HG03457 (cell line): ENCODE results near the gene ASIC1.
"Not testable (repeated sequence)": the region's sequence is repeated elsewhere in the genome, so short reads cannot be mapped to it uniquely, and the experiment has no call there.

Source experiments
- ATAC-seq: cut with Tn5 transposase; IDR thresholded peaks from one replicate; pipeline ENCODE4 v1.9.1; 2021; ENCODE audit warnings: moderate number of reproducible peaks; ENCODE audit not compliant: unreplicated experiment

The ASIC1 gene

DNA sequence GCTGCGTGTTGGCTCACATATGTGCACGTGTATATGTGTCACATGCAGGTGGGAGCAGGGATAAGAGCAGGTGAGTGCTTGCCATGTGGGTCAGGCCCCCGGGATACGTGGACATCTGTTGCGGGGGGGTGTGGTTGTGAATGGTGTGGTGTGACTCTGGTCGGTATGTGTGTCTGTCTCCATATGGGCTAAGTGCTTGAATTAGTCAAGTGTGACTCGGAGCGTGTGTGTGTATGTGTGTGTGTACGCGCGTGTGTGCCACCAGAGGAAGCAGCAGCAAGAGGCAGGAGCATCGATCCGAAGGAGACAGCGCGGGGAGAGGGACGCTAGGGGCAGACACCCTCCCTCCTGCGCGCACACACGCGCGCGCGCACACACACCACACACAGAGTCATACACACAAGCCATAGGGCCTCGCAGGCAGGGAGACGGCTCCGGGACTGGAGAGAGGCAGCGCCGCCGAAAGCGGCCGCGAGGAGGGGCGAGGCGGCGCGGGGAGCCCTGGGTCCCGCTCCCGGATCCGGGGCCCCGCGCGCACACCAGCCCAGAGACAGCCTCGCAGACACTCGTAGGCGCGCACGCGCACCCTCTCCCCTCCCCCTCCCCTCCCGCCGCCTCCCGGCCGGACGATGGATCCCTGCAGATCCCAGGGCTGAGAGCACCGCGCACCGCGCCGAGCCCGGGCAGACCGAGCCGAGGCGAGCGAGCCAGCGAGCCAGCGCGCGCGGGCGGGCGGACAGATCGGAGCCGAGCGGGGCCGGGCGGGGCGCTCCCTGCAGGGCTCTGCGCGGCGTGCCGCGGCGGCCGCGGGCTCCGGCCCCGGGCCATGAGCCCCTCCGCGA is at the start of gene ASIC1:
TSS of gene ASIC1 (plus strand) at position 597 of the 842 bp plus-strand sequence. CDS start 1,171 bp downstream, outside the sequence.
- no peak for ATAC-seq

DNA sequence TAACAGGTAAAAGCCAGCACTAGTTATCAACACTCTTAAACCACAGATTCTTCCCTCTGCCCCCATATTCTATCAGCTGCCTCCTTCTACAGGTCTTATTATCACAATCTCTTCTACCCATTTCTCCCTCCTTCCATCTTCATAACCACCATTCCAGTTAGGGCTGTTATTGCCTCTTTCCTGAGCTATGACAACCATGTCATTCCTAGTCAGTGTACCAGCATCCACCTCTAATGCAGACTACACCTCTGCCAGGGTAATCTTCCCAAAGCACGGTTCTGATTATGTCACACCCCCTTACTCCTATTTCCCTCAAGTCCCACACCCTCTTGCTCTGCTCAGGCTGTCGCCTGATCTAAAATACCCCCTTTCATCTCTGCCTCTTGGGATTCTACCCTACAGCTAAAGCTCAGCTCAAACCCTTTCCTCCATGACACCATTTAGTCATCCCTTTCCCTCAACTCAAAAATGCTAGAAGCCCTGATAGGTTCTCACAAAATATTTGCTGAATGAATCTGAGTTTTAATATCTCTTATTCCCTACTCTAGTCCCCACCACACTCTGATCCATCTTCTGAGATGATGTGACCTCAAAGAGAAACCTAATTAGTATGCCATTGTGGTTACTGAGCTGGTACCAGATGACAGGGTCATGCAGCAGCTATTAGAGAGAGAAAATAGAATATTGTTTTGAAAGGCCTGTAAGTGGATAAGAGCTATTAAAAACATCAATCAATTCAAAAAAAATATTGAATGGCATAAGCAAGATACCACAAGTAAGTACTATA is 43.8 kb upstream of the ASIC1 start:
- no peak for ATAC-seq

GRCh38 chr12:50014342-50014741 is 43.1 kb upstream of the ASIC1 start:
- no peak for ATAC-seq

DNA sequence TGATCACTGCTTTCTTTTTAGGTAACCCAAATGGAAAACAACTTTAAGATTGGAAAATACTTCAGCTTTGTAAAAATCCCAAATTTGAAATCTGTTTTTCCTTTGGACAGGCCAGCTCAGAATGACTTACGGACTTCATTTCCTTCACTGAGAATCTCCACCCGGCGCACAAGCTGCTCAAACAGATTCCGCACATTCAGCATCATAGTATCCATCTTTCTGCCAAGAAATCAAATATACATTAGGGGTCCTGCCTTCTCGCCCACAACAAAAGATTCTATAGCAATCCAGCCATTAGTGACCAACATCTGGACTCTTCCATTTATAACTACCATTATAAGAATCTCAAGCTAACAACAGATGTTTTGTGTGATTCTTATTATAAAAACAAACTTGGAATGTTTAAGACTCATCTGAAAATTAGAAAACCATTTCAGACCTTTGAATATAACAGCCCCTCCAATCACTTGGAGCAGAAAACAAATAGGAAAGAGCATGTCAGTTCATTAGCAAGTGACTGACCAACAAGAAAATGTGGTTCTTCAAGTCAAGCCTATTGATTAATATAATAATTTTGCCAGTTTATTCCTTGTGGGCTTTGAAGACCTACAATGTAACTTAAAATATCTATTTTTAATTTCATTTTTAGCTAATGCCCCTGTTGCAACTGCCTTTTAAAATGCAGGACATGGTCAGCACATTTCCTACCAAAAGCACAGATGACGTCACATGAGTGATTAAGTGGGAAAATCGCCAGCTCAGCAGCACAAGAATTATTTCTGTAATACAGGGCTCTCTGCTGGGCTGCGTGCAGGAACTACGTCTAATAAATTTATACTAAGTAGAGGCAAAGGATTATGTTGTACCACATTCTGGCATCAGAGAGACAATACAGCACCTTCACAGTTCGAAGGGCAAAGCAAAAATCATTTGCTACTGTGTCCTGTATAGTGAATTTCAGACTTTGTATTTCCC is 40.6 kb upstream of the ASIC1 start:
- ATAC-seq, result no peak

- ATAC-seq, result no peak
These were observed 39.8 kb upstream of the ASIC1 start for GRCh38 chr12:50017641-50018040.

DNA sequence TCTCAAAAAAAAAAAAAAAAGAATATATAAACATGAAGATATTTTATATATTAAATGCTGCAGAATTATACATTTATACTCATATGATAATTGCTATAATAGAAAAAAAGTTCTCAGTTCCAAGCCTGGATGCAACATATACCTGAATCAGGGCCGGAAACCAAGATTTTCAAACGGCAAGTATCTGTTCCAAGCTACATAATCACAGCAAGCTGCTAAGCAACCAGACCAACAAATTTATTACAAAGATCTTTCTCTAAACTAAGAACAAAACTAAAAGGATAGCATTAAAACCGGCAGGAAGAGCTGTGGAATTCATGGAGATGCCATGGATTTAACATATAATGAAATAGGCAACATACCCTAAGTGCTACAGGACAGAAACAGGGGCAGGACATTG is 39.2 kb upstream of the ASIC1 start:
- no peak for ATAC-seq

DNA sequence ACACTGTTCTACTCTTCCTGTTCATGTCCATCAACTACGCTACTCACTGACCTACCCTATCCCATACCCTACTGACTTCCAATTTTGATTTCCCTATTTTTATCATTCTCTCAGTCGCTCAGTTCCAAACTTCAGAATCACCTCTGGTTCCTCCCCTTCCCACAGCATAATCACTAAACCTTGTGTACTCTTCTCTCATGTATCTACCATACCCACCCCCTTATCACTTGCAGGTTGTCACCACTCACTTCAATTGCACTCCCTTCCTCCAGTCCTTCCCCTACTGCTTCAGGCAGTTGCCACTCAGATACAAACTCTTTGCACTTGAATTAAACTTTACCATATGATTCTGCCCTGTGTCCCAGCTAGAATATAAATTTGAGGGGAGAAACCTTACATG is 38.4 kb upstream of the ASIC1 start:
- no peak for ATAC-seq

DNA sequence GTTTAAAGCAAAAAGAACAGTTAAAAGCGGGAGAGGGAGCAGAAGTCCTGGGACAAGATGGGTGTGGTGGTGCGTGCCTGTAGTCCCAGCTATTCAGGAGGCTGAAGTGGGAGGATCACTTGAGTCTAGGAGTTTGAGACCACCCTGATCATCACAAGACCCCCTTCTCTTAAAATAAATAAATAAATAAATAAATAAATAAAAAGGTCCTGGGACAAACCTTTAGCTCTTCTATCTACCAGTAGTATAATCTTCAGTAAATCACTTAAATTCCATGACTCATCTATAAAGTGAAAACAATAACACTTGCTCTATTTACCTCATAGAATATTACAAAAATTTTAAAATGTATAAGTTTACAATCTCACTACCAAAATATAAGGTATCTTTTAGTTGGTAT is 37.9 kb upstream of the ASIC1 start:
- ATAC-seq, result no peak

DNA sequence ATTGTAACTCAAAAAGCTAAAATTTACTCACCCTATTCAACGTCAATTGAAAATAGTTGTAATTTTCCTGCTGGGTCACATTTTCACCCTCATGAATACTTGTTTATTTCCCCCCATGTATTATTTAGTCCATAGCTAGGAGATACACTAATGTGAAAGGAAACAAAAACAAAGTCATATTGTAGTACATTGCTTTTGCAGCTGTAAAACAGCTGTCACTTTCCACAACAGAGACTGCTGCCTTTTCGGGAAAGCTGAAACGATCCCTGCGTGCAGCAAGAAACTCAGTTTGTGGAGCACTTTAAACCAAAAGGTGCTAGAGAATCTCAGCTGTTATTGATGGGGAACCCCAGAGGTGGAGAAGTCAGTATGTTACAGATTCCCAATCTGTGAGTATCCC is 36.4 kb upstream of the ASIC1 start:
- no peak for ATAC-seq

DNA sequence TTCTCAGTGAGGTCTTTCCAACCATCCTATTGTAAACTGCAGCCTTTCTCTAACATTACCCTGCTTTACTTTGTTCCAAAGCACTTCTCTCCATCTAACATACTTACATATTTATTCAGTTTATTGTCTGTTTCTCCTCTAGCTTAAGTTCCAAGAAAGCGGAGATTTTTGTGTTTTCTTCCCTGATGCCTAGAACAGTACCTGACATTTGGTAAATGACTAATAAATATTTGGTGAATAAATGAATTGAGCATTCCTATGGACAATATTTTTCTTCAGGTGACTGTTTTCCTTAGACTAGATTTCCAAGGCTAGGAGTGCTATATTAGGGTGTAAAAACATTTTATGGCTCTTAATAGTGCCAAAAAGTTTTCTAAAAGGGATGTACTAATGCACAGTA is 34.5 kb upstream of the ASIC1 start:
- no peak for ATAC-seq

DNA sequence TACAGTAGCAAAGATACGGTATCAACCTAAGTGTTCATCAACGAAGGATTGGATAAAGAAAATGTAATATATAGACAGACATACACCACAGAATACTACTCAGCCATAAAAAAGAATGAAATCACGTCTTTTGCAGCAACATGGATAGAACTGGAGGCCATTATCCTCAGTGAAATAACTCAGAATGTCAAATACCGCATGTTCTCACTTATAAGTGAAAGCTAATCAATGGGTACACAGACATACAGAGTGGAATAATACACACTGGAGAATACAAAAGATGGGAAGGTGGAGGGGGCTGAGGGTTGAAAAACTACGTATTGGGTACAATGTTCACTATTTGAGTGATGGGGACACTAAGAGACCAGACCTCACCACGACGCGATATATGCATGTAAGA is 33.2 kb upstream of the ASIC1 start:
- no peak for ATAC-seq

DNA sequence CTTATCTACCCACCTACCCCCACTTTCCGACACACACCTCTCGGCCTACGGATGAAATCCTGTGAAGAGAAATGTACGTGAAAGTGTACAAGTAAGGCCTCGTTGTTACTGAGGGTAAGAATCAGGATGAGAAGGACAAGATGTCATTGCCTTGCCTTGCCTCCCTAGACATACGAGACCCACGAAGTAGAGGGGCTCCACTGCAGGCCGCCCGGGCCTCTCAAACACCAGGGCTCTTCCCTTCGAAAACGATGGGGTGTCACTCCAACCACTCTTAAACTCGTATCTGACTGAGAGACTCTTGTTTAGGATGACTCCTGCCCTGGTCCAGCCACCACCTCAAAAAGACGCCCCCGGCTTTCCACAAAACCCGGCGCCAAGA is 32.6 kb upstream of the ASIC1 start:
- ATAC-seq, result no peak

DNA sequence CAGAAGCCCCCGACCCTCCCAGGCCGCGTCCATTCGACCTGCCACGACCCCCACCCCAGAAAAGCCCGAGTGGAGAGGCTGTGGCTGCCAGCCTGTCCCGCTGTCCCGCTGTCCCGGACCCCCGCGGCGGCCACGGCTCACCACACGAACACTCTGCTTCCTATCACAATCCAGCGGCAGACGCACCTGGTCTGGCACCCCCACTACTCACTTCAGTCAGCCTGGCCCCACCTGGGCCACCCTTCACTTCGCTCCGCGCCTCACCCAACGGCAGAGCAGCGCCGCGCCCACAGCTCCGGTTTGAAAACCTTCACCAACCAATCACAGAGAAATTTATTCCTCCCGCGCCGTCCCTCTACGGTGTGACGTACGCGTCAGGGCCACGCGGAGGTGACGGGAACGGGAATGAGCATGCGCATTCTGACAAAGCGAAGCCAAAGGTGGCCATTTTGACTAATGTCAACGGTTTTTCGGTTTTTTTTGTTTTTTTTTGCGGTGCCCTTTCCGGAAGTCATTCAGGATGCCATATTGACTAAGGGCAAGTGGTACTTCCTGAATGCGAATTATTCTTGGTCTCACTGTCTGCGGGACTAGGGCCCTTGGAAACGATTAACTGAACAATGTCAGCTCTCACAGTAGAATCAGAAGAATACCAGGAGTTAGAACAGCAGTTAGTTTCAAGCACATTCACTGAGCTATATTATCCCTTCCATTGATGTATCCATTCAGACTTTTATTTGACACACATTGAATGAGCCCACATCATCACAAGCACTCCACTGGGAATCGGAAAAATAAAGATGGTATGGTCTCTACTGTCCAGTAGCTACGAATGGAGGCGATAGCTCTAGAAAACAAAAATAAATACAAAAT is 32.0 kb upstream of the ASIC1 start, which contains the start of gene RACGAP1:
TSS of gene RACGAP1 (minus strand) at position 308 of the 873 bp plus-strand sequence. CDS start 8,779 bp downstream, outside the sequence.
- peak; percentile 93 for ATAC-seq

DNA sequence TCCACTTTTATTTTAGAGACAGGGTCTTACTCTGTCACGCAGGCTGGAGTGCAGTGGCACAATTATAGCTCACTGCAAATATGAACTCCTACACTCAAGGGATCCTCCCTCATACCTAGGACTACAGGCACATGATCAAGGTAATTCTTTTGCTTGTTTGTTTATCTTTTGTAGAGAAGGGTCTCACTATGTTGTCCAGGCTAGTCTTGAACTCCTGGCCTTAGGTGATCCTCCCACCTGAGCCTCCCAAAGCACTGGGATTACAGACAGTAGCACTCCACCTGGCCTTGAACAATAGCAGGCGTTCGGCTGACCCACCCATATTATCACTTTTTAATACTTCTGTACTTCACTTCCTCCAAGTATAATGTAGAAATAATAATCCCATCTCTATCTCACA is 30.7 kb upstream of the ASIC1 start:
- ATAC-seq, result no peak

GRCh38 chr12:50030449-50030848 is 26.9 kb upstream of the ASIC1 start:
- ATAC-seq, result not testable (repeated sequence)

DNA sequence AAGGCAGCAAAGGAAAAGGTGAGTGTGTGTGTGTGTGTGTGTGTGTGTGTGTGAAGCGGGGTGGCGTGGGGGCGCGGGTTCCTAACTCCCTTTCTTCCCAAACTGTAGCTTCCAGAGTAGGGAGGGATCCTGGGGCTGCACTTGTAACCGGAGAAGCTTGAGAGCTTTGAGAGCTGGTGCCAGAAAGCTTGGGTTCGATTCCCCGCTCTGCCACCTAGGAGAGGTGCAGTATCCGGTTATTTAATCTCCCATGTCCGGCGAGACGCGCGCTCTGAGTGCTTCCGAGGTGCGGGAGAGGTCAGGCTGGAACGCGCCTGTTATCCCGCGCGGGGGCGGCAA is 24.9 kb upstream of the ASIC1 start:
- no peak for ATAC-seq

DNA sequence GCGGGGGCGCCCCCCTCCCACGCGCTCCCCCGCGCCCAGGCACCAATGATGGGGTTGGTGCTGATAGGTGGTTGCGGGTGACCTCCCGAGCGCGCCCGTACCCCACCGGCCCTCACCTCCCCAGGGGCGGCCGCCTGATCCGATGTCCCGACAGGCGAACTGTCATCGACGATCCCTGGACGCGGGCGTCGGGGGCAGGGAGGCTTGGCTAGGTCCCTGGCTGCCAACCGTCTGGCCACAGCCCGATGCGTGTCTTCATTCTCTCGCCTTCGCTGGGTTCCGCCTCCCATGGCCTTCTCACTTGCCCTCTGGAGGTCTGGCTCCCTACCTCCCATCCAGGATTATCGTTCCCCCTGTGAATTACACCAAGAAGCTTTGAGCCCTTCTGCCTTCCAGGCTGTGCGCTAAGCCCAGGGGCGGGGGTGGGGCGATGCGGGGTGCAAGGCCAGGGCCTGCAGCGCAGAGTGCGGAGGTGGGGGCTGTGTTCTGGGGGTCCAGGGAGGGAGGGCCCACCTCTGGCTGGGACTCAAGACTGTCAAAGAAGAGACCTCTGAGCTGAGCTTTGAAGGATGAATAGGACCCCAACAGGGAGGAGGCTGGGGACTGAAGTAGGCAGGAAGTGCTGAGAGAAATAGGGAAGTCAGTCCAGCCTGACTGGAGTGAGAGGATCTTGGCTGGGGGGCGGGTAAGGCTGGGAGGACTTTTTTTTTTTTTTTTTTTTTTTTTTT is 24.4 kb upstream of the ASIC1 start:
- no peak for ATAC-seq

GRCh38 chr12:50038336-50038735 is 19.1 kb upstream of the ASIC1 start:
- ATAC-seq, result no peak

DNA sequence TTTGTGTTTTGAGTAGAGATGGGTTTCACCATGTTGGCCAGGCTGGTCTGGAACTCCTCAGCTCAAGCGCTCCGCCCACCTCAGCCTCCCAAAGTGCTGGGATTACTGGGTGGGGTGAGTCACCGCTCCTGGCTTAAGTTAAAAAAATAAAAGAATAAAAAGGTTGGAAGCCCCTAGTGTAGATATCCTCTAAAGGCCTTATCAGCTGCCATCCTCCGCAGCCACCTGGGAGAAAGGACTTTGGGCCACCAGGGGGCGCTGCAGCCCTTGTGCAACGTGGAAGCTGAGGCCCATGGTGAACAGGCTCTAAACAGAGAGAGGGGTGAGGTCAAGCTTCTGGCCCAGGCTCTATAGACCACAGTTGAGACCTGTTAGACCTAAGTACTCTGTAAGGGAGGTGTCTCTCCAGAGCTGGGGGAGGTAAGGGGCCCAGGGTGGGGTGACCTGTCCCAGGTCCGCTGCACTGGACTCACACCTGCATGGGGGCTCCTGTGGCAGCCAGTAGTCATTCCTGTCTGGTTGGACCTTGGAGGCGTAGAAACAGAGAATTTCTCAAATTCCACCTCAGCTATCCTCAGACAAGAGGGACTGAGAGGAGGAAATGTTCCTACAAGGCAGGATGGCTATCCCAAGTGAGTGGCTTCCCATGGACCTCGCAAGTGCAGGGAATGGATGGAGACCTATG is 18.1 kb upstream of the ASIC1 start:
- ATAC-seq, result no peak
